K562 treated with DMSO at 1 percent for 48 hours (cell line): Measurements from ENCODE around the gene LGSN. TPM values are rescaled to one million over a fixed set of nuclear protein-coding genes. Genes with fewer than 3 reads are reported as not detected.

Experiments used
- total RNA-seq: library from RNA; unstranded; fragments of 300-600 nt; gene quantifications from 2 replicates; pipeline ENCODE4 v1.2.3, GENCODE V29; 2022; ENCODE audit warnings: low replicate concordance; ENCODE audit errors: extremely low read depth

The LGSN gene
- total RNA-seq = not detected in 2 replicates

GRCh38 chr6:63319939-63320338, at the start of gene LGSN:
Gene LGSN, minus strand, starts transcription at chr6:63319983. Its CDS starts 40 bp downstream, at chr6:63319943.

Other genes with a start within 250 kb of the LGSN start
- gene FKBP1C, start 108.5 kb downstream of the LGSN start, total RNA-seq = not detected in 2 replicates